H1 (cell line): ENCODE measurements around the gene F3. TPM values are rescaled to one million over a fixed set of nuclear protein-coding genes. Genes with fewer than 3 reads are reported as not detected.

Experiments
- PHF8 ChIP-seq: fragments of 200-600 bp; sonication (generic); conservative IDR thresholded peaks from 2 replicates; pipeline ENCODE4 v1.7.1; 2012; ENCODE audit warnings: low read depth, mild to moderate bottlenecking, inconsistent platforms, low read length, moderate library complexity
- TCF12 ChIP-seq: IDR thresholded peaks from 2 replicates; pipeline ENCODE4 v1.6.1; 2011; ENCODE audit warnings: low read depth, mild to moderate bottlenecking, low read length
- polyA plus RNA-seq, 7 experiments: library from polyadenylated mRNA; depleted of rRNA in 3 of 7; stranded (reverse) in 5 of 7; unstranded in 2 of 7; fragments of >200 nt in 5 of 7; fragments of 200-250 nt in 2 of 7; gene quantifications; 1 replicate in 5 of 7; 2 replicates in 1 of 7; 4 replicates in 1 of 7; pipeline versions ENCODE4 v1.2.1 to v1.2.3, GENCODE V29; 2011 to 2013; ENCODE audit warnings: missing spikeins in 2 of 7, mixed read lengths in 2 of 7
- total RNA-seq: library from RNA; stranded (reverse); fragmentation: NEBNext Ultra II Directional; extraction: Animal tissue kit (Norgen Biotek cat#: 25700); gene quantifications from 2 replicates; pipeline ENCODE4 v1.2.1, GENCODE V29; 2021

Gene F3
- total and polyA plus RNA-seq, 2 of the 8 experiments (the other 6 are each of a cell fraction or from before 2014, with no cell fraction given): 2.6 to 8.6 TPM

- TF ChIP-seq TCF12 (no peak), PHF8 (no peak)
Measured at GRCh38 chr1:94496076-94496755, 45.3 kb downstream of the F3 start (continued).
